ENCODE data around the gene ZNF606. TPM values are rescaled to one million over a fixed set of nuclear protein-coding genes. Genes with fewer than 3 reads are reported as not detected.

The ZNF606 gene
- total and polyA plus RNA-seq, 11 donors = 6.4 to 14.3 (median 11.4) TPM

DNA sequence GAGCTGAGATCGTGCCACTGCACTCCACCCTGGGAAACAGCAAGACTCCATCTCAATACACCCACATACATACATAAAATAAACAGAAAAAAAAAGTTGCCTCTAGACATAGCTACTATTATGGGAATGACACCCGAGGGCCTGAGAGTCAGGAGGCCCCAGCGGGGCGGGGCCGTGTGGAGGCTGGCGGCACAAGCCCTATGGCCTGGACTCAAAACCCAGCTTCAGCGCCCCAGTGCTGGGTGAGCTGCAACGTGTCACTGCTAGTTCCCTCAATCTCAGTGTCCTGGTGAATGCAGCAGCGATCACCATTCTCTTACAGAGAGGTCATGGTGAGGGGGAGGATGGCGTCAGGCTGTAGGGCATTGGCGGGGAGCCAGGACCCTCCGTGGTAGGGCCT lies 22.0 kb upstream of the ZNF606 start:
- intact Hi-C loops (cut with DNase I) = loop anchor here in 2 of 10 donors (5.0 to 10.0 kb wide), 3 partner anchors 33 to 290 kb away; partner anchors contain the start of genes ZNF135 (in 1 of the 2) and ZSCAN18 (in 1 of the 2)
- TF ChIP-seq, protein P1, sequence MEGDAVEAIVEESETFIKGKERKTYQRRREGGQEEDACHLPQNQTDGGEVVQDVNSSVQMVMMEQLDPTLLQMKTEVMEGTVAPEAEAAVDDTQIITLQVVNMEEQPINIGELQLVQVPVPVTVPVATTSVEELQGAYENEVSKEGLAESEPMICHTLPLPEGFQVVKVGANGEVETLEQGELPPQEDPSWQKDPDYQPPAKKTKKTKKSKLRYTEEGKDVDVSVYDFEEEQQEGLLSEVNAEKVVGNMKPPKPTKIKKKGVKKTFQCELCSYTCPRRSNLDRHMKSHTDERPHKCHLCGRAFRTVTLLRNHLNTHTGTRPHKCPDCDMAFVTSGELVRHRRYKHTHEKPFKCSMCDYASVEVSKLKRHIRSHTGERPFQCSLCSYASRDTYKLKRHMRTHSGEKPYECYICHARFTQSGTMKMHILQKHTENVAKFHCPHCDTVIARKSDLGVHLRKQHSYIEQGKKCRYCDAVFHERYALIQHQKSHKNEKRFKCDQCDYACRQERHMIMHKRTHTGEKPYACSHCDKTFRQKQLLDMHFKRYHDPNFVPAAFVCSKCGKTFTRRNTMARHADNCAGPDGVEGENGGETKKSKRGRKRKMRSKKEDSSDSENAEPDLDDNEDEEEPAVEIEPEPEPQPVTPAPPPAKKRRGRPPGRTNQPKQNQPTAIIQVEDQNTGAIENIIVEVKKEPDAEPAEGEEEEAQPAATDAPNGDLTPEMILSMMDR (IDR thresholded peaks at IDR 0.05) = no peak
- no peak for TF ChIP-seq POLR2A (IDR thresholded peaks at IDR 0.05)
- Histone ChIP-seq H3K27me3 (no peaks in the 10 kb centered on the region), H3K4me1 (peaks cover 0 to 6% (median 0%) of the 10 kb centered on the region in 12 donors), H3K27ac (no peak overlapping the region), H3K36me3 (no peaks in the 10 kb centered on the region), H3K9me3 (peaks cover 0 to 11% (median 0%) of the 10 kb centered on the region in 12 donors), H3K4me3 (no peak overlapping the region)
- ATAC-seq (no peak), DNase-seq (no peak)
- WGBS, 4 donors = 90 to 93% (median 90%) methylated on average over 12 of the region's 12 CpGs

GRCh38 chr19:58022283-58022660 lies 19.7 kb upstream of the ZNF606 start:
- no peaks in the 10 kb centered on the region for H3K36me3 ChIP-seq
- peaks cover 0 to 6% (median 0%) of the 10 kb centered on the region in 12 donors for H3K4me1 ChIP-seq
- 63 to 74% (median 65%) methylated on average over 4 of the region's 4 CpGs for WGBS, 4 donors
- no peak for TF ChIP-seq POLR2A (IDR thresholded peaks at IDR 0.05)
- TF ChIP-seq, protein P1 (IDR thresholded peaks at IDR 0.05) = no peak
- intact Hi-C loops (cut with DNase I) = loop anchor here in 9 of 10 donors (1.0 to 10.0 kb wide), 7 partner anchors 35 to 293 kb away; partner anchors contain the start of genes ZNF135 (in 1 of the 9), ZNF329 (in 1 of the 9) and ZSCAN18 (in 1 of the 9)
- H3K9me3 ChIP-seq = peaks cover 0 to 11% (median 0%) of the 10 kb centered on the region in 12 donors
- H3K27me3 ChIP-seq = no peaks in the 10 kb centered on the region
- H3K4me3 ChIP-seq = no peak overlapping the region
- DNase-seq (no peak), ATAC-seq (no peak)
- no peak overlapping the region for H3K27ac ChIP-seq

DNA sequence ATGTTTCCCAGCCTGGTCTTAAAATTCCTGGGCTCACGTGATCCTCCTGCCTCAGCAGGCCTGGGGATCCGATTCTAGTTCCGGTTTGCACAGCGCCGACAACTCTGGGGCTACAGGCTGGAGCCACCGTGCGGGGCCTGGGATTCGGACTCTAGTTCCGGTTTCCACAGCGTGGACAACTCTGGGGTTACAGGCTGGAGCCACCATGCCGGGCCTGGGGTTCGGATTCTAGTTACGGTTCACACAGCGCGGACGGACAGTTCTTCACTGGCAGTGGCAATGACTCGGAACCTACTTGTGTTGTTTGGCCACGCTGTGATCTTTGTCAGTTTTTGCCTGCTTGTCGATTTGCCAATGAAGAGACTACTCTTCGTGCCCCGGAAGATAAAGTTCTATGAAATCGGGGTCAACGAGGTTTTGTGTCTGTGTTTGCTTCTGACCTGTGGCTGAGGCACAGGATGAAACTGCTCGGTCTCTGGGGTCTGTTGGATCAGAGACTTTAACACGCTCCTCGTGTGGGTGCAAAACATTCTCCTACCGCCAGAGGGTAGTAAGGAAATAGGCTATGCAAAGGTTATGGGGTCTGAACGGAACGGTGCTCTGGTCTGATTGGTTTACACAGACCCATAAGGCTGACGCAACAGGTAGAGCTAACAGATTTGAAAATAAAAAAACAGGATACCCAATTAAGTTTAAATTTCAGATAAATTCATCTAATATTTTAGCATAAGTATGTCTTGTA lies 19.1 kb upstream of the ZNF606 start:
- Histone ChIP-seq H3K27me3 (no peaks in the 10 kb centered on the region), H3K4me3 (no peak overlapping the region), H3K27ac (no peak overlapping the region), H3K9me3 (peaks cover 0 to 9% (median 0%) of the 10 kb centered on the region in 12 donors), H3K4me1 (peaks cover 0 to 6% (median 0%) of the 10 kb centered on the region in 12 donors), H3K36me3 (no peaks in the 10 kb centered on the region)
- intact Hi-C loops (cut with DNase I) = loop anchor here (1.0 to 10.0 kb wide), 8 partner anchors 36 to 293 kb away; partner anchors contain the start of genes ZNF135 (in 1 of the 10), ZNF329 (in 1 of the 10) and ZSCAN18 (in 1 of the 10)
- DNase-seq (peak in 4 of 5 donors; percentile 58 to 70 (median 66)), ATAC-seq (peak; percentile 91 to 97 (median 94))
- no peak for TF ChIP-seq POLR2A (IDR thresholded peaks at IDR 0.05)
- TF ChIP-seq, protein P1 (IDR thresholded peaks at IDR 0.05) = peak; percentile 42 to 83 (median 78)
- WGBS, 4 donors = 49 to 52% (median 51%) methylated on average over 30 of the region's 30 CpGs

DNA sequence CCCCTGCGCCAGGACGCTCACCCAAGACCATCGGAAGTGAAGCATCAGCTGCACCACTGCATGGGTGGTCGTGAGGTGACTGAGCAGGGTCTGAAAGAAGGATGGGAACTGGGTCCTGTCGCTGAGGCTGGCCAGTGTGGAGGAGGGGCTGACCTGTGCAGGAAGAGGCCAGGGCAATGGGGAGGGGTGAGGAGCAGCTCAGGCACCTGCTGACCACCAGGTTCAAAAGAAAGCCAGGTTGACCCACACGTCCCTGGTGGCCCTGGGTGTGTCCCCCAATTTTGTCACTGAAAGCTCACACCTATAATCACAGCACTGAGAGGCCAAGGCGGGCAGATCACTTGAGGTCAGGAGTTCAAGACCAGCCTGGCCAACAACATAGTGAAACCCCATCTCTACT lies 17.5 kb upstream of the ZNF606 start:
- no peak for TF ChIP-seq POLR2A (IDR thresholded peaks at IDR 0.05)
- TF ChIP-seq, protein P1 (IDR thresholded peaks at IDR 0.05) = no peak
- 68 to 74% (median 71%) methylated on average over 6 to 7 of the region's 7 CpGs for WGBS, 4 donors
- H3K4me3 ChIP-seq = no peak overlapping the region
- H3K36me3 ChIP-seq = no peaks in the 10 kb centered on the region
- peaks cover 0 to 3% (median 0%) of the 10 kb centered on the region in 12 donors for H3K9me3 ChIP-seq
- ATAC-seq (no peak), DNase-seq (no peak)
- no peaks in the 10 kb centered on the region for H3K27me3 ChIP-seq
- H3K27ac ChIP-seq = no peak overlapping the region
- intact Hi-C loops (cut with DNase I) = loop anchor here in 3 of 10 donors (2.0 to 10.0 kb wide), 4 partner anchors 37 to 295 kb away; partner anchors contain the start of genes ZNF135 (in 1 of the 3) and ZSCAN18 (in 1 of the 3)
- peaks cover 0 to 6% (median 0%) of the 10 kb centered on the region in 12 donors for H3K4me1 ChIP-seq

All from heart left ventricle (tissue), 16 donors.